OCI-LY3 (cell line): ENCODE data around the gene ESPNL.

Experiments used
- H2AFZ ChIP-seq: fragments of 200-600, 300-600 bp; shearing (Covaris generic); 2 replicates; pipeline ENCODE4 v1.6.0; 2014; ENCODE audit warnings: antibody characterized with exemption, low read depth, low read length
- H3K27ac ChIP-seq: fragments of 200-600, 300-600 bp; sonication (generic); 2 replicates; pipeline ENCODE4 v1.5.1; 2014; ENCODE audit warnings: mild to moderate bottlenecking, low read length, moderate library complexity, mixed read lengths
- H3K27me3 ChIP-seq: fragments of 200-600, 300-600 bp; sonication (generic); 2 replicates; pipeline ENCODE4 v1.6.1; 2014; ENCODE audit warnings: low read depth, low read length, mixed read lengths
- H3K36me3 ChIP-seq: fragments of 200-600, 300-600 bp; sonication (generic); replicated peaks from 2 replicates; pipeline ENCODE3; 2014; ENCODE audit warnings: low read depth, low read length, mixed read lengths
- H3K4me1 ChIP-seq: fragments of 300-600, 200-600 bp; sonication (generic); 2 replicates; pipeline ENCODE4 v1.6.1; 2014; ENCODE audit warnings: low read length, mixed read lengths
- H3K4me2 ChIP-seq: fragments of 200-600, 300-600 bp; sonication (generic); 2 replicates; pipeline ENCODE4 v1.6.1; 2014; ENCODE audit warnings: low read length, mixed read lengths
- H3K4me3 ChIP-seq: fragments of 300-600, 200-600 bp; sonication (generic); 2 replicates; pipeline ENCODE4 v1.5.1; 2014; ENCODE audit warnings: antibody characterized with exemption, mild to moderate bottlenecking, low read length, moderate library complexity
- H3K79me2 ChIP-seq: fragments of 300-600, 200-600 bp; shearing (Covaris generic); 2 replicates; pipeline ENCODE4 v1.6.1; 2014; ENCODE audit warnings: mild to moderate bottlenecking, low read length, mixed read lengths
- H3K9ac ChIP-seq: fragments of 300-600, 200-600 bp; shearing (Covaris generic); 2 replicates; pipeline ENCODE4 v1.6.0; 2014; ENCODE audit warnings: mild to moderate bottlenecking, low read length, moderate library complexity
- H3K9me3 ChIP-seq: fragments of 200-600, 300-600 bp; shearing (Covaris generic); 2 replicates; pipeline ENCODE4 v1.6.1; 2014; ENCODE audit warnings: low read length, mixed read lengths; ENCODE audit not compliant: insufficient read depth
- H4K20me1 ChIP-seq: fragments of 200-600, 300-600 bp; sonication (generic); 2 replicates; pipeline ENCODE4 v1.6.1; 2016; ENCODE audit warnings: low read length, mixed read lengths; ENCODE audit not compliant: insufficient read depth
- CTCF ChIP-seq: fragments of 200-600, 300-600 bp; sonication (generic); IDR thresholded peaks from 2 replicates; pipeline ENCODE4 v1.5.1; 2014; ENCODE audit warnings: antibody characterized with exemption, low read length, low read depth
- EZH2phosphoT487 ChIP-seq: fragments of 200-600 bp; shearing (Covaris generic); IDR thresholded peaks from 2 replicates; pipeline ENCODE4 v1.6.1; 2018; ENCODE audit warnings: antibody characterized with exemption, mixed run types, low read depth

ESPNL gene

GRCh38 chr2:238146884-238147544 lies 46.9 kb downstream of the ESPNL start:
- Histone ChIP-seq H4K20me1 (no peaks in the 10 kb centered on the region), H3K4me3 (no peak overlapping the region), H3K79me2 (no peaks in the 10 kb centered on the region), H3K36me3 (no peaks in the 10 kb centered on the region), H3K4me1 (no peaks in the 10 kb centered on the region), H2AFZ (no peak overlapping the region), H3K9ac (no peak overlapping the region), H3K9me3 (no peaks in the 10 kb centered on the region), H3K27me3 (no peaks in the 10 kb centered on the region), H3K4me2 (no peak overlapping the region), H3K27ac (no peak overlapping the region)
- TF ChIP-seq EZH2phosphoT487 = no peak
- TF ChIP-seq CTCF = no peak

GRCh38 chr2:238148981-238149380 lies 48.8 kb downstream of the ESPNL start:
- Histone ChIP-seq H3K4me1 (no peaks in the 10 kb centered on the region), H3K27ac (no peak overlapping the region), H3K4me2 (no peak overlapping the region), H4K20me1 (no peaks in the 10 kb centered on the region), H3K9me3 (no peaks in the 10 kb centered on the region), H3K36me3 (no peaks in the 10 kb centered on the region), H3K9ac (no peak overlapping the region), H3K4me3 (no peak overlapping the region), H3K27me3 (no peaks in the 10 kb centered on the region), H2AFZ (no peak overlapping the region), H3K79me2 (no peaks in the 10 kb centered on the region)
- TF ChIP-seq EZH2phosphoT487 = no peak
- no peak for TF ChIP-seq CTCF

- Histone ChIP-seq H3K27me3 (no peaks in the 10 kb centered on the region), H3K4me1 (no peaks in the 10 kb centered on the region), H2AFZ (no peak overlapping the region), H3K9ac (no peak overlapping the region), H3K27ac (no peak overlapping the region), H3K79me2 (no peaks in the 10 kb centered on the region), H3K9me3 (no peaks in the 10 kb centered on the region), H3K4me3 (no peak overlapping the region), H3K4me2 (no peak overlapping the region), H4K20me1 (no peaks in the 10 kb centered on the region), H3K36me3 (no peaks in the 10 kb centered on the region)
- no peak for TF ChIP-seq EZH2phosphoT487
- TF ChIP-seq CTCF = no peak
These were observed 49.9 kb downstream of the ESPNL start for GRCh38 chr2:238149841-238150572.

GRCh38 chr2:238150686-238151085 lies 50.5 kb downstream of the ESPNL start:
- H3K36me3 ChIP-seq = no peaks in the 10 kb centered on the region
- H2AFZ ChIP-seq = no peak overlapping the region
- no peaks in the 10 kb centered on the region for H3K79me2 ChIP-seq
- no peaks in the 10 kb centered on the region for H4K20me1 ChIP-seq
- no peaks in the 10 kb centered on the region for H3K9me3 ChIP-seq
- H3K9ac ChIP-seq = no peak overlapping the region
- TF ChIP-seq EZH2phosphoT487 (no peak), CTCF (no peak)
- no peak overlapping the region for H3K4me3 ChIP-seq
- H3K27me3 ChIP-seq = no peaks in the 10 kb centered on the region
- no peak overlapping the region for H3K4me2 ChIP-seq
- H3K27ac ChIP-seq = no peak overlapping the region
- H3K4me1 ChIP-seq = no peaks in the 10 kb centered on the region
